Measurements from ENCODE around the gene TM4SF18. TPM values are rescaled to one million over a fixed set of nuclear protein-coding genes. Genes with fewer than 3 reads are reported as not detected.
"Not testable (repeated sequence)": the region's sequence is repeated elsewhere in the genome, so short reads cannot be mapped to it uniquely, and the experiment has no call there.

TM4SF18 gene, protein sequence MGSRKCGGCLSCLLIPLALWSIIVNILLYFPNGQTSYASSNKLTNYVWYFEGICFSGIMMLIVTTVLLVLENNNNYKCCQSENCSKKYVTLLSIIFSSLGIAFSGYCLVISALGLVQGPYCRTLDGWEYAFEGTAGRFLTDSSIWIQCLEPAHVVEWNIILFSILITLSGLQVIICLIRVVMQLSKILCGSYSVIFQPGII
- 0.36 TPM in 1 of 2 replicates, not detected in the other for total RNA-seq
- long read RNA-seq, result 0 reads

DNA sequence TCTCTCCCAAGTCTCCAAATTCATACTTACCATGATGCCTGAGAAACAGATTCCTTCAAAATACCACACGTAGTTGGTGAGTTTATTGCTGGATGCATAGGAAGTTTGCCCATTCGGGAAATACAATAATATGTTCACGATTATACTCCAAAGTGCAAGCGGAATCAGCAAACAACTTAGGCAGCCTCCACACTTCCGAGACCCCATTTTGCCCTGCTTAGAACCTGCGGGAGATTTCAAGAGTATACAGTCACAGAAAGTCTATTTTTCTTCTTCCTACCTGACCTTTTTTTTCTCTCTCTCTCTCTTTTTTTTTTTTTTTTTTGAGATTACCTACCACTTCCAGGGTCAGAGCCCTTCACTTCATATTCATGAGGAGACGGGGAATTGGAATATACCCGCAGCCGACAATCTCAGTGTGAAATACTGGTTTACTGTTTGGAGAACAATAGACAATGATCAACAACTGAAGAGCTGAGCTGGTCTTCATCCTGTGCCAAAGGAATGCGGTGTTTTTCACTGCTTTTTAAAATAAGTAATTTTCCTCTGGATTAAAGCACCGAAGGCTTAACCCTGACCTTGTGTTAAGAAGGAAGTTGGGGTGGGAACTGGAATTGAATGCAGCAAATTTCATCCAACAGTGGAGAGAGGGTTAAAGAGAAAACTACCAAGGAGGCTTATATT lies at the start of gene TM4SF18:
Gene TM4SF18, minus strand, starts transcription at position 461 of the 684 bp plus-strand sequence. Its CDS starts 254 bp downstream, at position 207.
- Mint-ChIP-seq H3K4me3 (ENCODE audit: low read depth) (no peak within 1 kb of the TSS), H3K27ac (no peak within 1 kb of the TSS), H3K36me3 (ENCODE audit: insufficient read depth) (no peaks in the 10 kb centered on the region), H3K4me1 (ENCODE audit: low read depth) (peaks cover 10% of the 10 kb centered on the region), H3K9me3 (ENCODE audit: low read depth) (no peaks in the 10 kb centered on the region), H3K27me3 (no peaks in the 10 kb centered on the region)
- TF ChIP-seq, protein P1, sequence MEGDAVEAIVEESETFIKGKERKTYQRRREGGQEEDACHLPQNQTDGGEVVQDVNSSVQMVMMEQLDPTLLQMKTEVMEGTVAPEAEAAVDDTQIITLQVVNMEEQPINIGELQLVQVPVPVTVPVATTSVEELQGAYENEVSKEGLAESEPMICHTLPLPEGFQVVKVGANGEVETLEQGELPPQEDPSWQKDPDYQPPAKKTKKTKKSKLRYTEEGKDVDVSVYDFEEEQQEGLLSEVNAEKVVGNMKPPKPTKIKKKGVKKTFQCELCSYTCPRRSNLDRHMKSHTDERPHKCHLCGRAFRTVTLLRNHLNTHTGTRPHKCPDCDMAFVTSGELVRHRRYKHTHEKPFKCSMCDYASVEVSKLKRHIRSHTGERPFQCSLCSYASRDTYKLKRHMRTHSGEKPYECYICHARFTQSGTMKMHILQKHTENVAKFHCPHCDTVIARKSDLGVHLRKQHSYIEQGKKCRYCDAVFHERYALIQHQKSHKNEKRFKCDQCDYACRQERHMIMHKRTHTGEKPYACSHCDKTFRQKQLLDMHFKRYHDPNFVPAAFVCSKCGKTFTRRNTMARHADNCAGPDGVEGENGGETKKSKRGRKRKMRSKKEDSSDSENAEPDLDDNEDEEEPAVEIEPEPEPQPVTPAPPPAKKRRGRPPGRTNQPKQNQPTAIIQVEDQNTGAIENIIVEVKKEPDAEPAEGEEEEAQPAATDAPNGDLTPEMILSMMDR (IDR thresholded peaks at IDR 0.05; ENCODE audit: unreplicated experiment), result no peak
- no peak for DNase-seq (ENCODE audit: low spot score, unreplicated experiment)

DNA sequence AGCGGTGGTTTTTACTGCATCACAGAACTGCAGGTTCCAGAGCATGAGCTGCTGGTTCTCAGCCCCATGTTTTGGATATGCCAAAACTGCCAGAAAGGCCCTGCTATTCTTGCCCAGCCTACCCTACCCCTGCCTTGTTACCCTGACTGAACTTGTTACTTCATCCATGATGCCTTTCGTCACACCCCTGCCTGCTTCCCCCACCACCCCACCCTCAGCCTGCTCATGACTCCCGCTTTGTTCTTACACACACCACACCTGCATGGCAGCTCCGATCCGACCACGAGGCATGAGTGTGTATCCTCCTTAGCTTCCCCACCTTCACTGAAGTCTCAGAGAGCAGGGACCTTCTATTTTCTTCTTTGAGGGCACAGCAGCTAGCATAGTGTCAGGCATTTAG lies 49.1 kb upstream of the TM4SF18 start:
- H3K4me3 Mint-ChIP-seq (ENCODE audit: low read depth), result no peak overlapping the region

DNA sequence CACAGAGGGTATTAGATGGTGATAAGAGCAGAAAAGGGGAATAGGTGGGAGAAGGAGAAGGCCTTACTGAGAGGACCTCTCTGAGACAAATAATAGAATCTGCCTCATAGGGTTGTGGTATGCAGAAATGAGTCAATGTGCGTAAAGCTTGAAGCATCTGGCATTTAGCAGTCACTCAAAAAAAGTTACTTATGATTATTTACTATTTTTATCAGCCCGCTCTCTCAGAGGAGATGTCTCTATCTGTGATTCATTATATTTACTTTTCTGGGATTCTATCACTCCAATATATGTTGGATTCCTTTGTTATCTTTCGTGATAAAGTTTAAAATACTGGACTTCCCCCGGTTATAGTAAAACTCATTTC lies 48.6 kb upstream of the TM4SF18 start:
- TF ChIP-seq, protein P1 (IDR thresholded peaks at IDR 0.05; ENCODE audit: unreplicated experiment), result no peak
- H3K9me3 Mint-ChIP-seq (ENCODE audit: low read depth), result peaks cover 11% of the 10 kb centered on the region
- H3K4me3 Mint-ChIP-seq (ENCODE audit: low read depth), result no peak overlapping the region
- peaks cover 8% of the 10 kb centered on the region for H3K36me3 Mint-ChIP-seq (ENCODE audit: insufficient read depth)
- H3K27ac Mint-ChIP-seq, result no peak overlapping the region
- no peaks in the 10 kb centered on the region for H3K27me3 Mint-ChIP-seq
- H3K4me1 Mint-ChIP-seq (ENCODE audit: low read depth), result peaks cover 40% of the 10 kb centered on the region
- DNase-seq (ENCODE audit: low spot score, unreplicated experiment), result no peak

More for the DNA sequence above, 49.1 kb upstream of the TM4SF18 start:
- H3K27ac Mint-ChIP-seq, result no peak overlapping the region
- H3K36me3 Mint-ChIP-seq (ENCODE audit: insufficient read depth), result peaks cover 8% of the 10 kb centered on the region
- peaks cover 39% of the 10 kb centered on the region for H3K4me1 Mint-ChIP-seq (ENCODE audit: low read depth)
- no peak for DNase-seq (ENCODE audit: low spot score, unreplicated experiment)
- peaks cover 11% of the 10 kb centered on the region for H3K9me3 Mint-ChIP-seq (ENCODE audit: low read depth)
- TF ChIP-seq, protein P1 (IDR thresholded peaks at IDR 0.05; ENCODE audit: unreplicated experiment), result no peak
- no peaks in the 10 kb centered on the region for H3K27me3 Mint-ChIP-seq

DNA sequence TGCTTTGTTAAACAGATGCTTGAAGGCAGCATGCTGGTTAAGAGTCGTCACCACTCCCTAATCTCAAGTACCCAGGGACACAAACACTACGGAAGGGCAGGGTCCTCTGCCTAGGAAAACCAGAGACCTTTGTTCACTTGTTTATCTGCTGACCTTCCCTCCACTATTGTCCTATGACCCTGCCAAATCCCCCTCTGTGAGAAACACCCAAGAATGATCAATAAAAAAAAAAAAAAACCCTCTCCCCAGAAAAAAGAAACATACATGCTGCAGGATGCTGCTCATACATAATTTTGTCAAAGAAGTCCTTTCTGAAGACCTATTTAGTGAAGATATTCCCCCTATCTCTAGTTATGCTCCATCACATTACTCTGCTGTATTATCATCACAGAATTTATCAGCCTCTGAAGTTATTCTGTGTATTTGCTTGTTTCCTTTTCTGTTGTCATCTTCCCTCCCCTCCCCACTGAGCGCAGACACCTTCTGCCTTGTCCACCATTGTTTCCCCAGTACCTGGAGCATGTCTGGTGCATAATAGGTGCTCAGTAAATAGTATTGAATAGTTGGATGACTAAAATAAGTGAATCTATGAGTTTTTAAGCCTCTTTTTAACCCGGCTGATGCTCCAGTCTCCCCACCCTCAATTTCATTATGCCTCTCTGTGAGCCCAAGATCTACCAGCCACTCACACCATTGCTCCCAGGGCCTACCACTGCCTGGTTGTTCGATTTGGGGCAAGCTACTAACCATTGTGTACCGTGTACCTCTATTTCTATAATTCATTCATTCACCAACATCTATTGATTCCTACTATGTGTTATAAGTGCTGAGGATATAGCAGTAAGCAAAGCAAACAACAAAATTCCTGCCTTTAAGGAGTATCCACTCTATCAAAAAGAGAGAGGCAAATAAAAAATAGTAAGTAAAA lies 48.0 kb upstream of the TM4SF18 start:
- no peak for DNase-seq (ENCODE audit: low spot score, unreplicated experiment)
- Mint-ChIP-seq H3K27ac (peak overlapping the region; percentile 83), H3K4me1 (ENCODE audit: low read depth) (peaks cover 39% of the 10 kb centered on the region), H3K36me3 (ENCODE audit: insufficient read depth) (peaks cover 8% of the 10 kb centered on the region), H3K9me3 (ENCODE audit: low read depth) (peaks cover 11% of the 10 kb centered on the region), H3K27me3 (no peaks in the 10 kb centered on the region), H3K4me3 (ENCODE audit: low read depth) (peak overlapping the region; percentile 43)
- TF ChIP-seq, protein P1 (IDR thresholded peaks at IDR 0.05; ENCODE audit: unreplicated experiment), result no peak

DNA sequence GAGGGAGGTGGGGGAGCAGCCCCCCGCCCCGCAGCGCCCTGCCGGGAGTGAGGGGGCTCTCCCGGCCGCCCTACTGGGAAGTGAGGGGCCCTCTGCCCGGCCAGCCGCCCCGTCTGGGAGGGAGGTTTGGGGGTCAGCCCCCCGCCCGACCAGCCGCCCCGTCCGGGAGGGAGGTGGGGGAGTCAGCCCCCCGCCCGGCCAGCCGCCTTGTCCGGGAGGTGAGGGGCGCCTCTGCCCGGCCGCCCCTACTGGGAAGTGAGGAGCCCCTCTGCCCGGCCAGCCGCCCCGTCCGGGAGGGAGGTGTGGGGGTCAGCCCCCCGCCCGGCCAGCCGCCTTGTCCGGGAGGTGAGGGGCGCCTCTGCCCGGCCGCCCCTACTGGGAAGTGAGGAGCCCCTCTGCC lies 46.8 kb upstream of the TM4SF18 start:
- H3K36me3 Mint-ChIP-seq (ENCODE audit: insufficient read depth); H3K27ac Mint-ChIP-seq; H3K4me3 Mint-ChIP-seq (ENCODE audit: low read depth); DNase-seq (ENCODE audit: low spot score, unreplicated experiment); H3K9me3 Mint-ChIP-seq (ENCODE audit: low read depth); H3K27me3 Mint-ChIP-seq: not testable (repeated sequence)
- H3K4me1 Mint-ChIP-seq (ENCODE audit: low read depth), result peaks cover 33% of the 10 kb centered on the region

Measured in progenitor cell of endocrine pancreas (in vitro differentiated cells).